Measurements from ENCODE around the gene LRP11.
"Not testable (repeated sequence)": the region's sequence is repeated elsewhere in the genome, so short reads cannot be mapped to it uniquely, and the experiment has no call there.

Gene LRP11

DNA sequence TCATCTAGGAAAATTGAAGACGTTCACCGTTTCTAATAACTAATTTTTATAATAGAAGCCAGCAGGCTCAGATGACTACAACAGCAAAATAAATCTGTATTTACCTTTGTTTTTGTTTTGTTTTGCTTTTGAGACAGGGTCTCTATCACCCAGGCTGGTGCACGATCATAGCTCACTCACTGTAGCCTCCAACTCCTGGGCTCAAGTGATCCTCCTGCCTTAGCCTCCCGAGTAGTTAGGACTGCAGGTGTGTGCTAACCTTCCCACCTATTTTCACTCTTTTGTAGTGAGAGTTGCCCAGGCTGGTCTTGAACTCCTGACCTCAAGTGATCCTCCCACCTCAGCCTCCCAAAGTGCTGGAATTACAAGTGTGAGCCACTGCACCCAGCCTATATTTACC lies 10.1 kb downstream of the LRP11 start:
- H3K4me1 Mint-ChIP-seq (ENCODE audit: low read depth); H3K27ac Mint-ChIP-seq; H3K9me3 Mint-ChIP-seq (ENCODE audit: low read depth); H3K27me3 Mint-ChIP-seq; H3K36me3 Mint-ChIP-seq; H3K4me3 Mint-ChIP-seq: not testable (repeated sequence)

DNA sequence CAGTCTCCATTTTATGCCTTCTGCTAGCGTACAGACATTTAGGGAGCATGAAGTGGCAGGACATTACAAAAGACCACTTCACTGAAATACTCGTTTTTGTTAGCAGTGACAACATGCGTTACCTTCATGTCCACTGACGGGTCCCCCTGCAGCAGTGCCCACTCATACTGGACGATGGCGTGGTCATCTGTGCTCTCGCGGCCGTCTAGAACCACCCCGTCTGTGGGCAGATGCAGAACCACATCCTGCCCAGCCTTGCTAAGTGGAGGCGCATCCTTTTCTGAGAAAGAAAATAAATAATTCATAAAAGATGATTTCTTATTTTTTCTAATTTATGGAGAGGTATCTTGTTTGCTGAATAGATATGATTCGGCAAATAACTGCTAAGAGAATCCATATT lies 11.3 kb downstream of the LRP11 start:
- Mint-ChIP-seq H3K9me3 (ENCODE audit: low read depth) (no peaks in the 10 kb centered on the region), H3K27ac (no peak overlapping the region)

DNA sequence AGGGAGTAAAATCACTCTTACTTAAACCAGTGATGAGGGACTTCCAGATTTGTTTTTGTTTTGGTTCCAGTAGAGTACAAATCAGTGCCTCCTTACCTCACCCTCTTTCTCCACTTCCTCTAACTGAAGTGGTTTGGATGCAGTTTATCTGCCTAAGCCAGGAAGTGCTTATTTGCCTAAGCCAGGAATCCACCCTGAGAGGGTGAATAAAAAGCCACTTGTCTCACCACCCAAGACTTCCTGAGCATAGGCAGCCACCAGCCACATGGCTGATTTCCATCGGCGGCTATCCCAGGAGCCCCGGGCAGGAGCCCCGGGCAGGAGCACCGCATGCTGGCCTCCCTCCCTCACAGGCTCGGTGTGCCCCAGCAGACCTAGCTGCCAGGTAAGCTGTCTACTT lies 12.0 kb downstream of the LRP11 start:
- H3K27me3 Mint-ChIP-seq = peaks cover 3% of the 10 kb centered on the region
- no peak overlapping the region for H3K27ac Mint-ChIP-seq
- no peaks in the 10 kb centered on the region for H3K9me3 Mint-ChIP-seq (ENCODE audit: low read depth)
- H3K36me3 Mint-ChIP-seq = no peaks in the 10 kb centered on the region
- no peak overlapping the region for H3K4me3 Mint-ChIP-seq
- peaks cover 10% of the 10 kb centered on the region for H3K4me1 Mint-ChIP-seq (ENCODE audit: low read depth)

More for the DNA sequence above, 11.3 kb downstream of the LRP11 start:
- no peaks in the 10 kb centered on the region for H3K36me3 Mint-ChIP-seq
- peaks cover 3% of the 10 kb centered on the region for H3K27me3 Mint-ChIP-seq
- peaks cover 10% of the 10 kb centered on the region for H3K4me1 Mint-ChIP-seq (ENCODE audit: low read depth)
- H3K4me3 Mint-ChIP-seq = no peak overlapping the region

DNA sequence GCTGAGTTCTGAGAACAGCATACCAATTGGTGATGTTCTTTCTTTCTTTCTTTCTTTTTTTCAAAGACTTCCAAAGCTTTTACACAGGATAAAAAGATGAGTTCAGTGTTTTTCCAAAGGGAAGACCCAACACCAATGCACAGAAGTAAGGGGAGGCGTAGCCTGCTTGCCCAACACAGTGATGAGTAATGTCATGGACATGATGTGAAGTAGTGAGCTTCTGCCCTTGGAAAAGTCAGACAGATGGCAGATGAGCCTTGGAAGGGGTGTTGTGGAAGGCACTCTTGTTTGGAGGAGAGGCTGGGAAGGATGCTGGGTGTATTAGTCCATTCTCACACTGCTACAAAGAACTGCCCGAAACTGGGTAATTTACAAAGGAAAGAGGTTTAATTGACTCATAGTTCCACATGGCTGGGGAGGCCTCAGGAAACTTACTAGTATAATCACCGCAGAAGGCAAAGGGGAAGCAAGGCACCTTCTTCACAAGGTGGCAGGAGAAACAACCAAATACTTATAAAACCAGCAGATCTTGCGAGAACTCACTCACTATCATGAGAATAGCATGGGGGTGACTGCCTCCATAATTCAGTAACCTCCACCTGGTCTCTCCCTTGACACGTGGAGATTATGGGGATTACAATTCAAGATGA lies 12.6 kb downstream of the LRP11 start:
- peaks cover 10% of the 10 kb centered on the region for H3K4me1 Mint-ChIP-seq (ENCODE audit: low read depth)
- no peaks in the 10 kb centered on the region for H3K36me3 Mint-ChIP-seq
- H3K9me3 Mint-ChIP-seq (ENCODE audit: low read depth) = no peaks in the 10 kb centered on the region
- H3K4me3 Mint-ChIP-seq = no peak overlapping the region
- peaks cover 3% of the 10 kb centered on the region for H3K27me3 Mint-ChIP-seq
- no peak overlapping the region for H3K27ac Mint-ChIP-seq

DNA sequence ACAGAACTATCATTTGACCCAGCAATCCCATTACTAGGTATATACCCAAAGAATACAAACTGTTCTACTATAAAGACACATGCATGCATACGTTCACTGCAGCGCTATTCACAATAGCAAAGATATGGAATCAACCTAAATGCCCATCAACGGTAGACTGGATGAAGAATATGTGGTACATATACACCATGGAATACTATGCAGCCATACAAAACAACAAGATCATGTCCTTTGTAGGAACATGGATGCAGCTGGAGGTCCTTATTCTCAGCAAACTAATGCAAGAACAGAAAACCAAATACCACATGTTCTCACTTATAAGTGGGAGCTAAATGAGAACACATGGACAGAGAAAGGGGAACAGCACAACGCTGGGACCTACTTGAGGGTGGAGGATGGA lies 15.8 kb downstream of the LRP11 start:
- not testable (repeated sequence) for H3K27me3 Mint-ChIP-seq; H3K9me3 Mint-ChIP-seq (ENCODE audit: low read depth); H3K36me3 Mint-ChIP-seq; H3K4me1 Mint-ChIP-seq (ENCODE audit: low read depth); H3K27ac Mint-ChIP-seq; H3K4me3 Mint-ChIP-seq

DNA sequence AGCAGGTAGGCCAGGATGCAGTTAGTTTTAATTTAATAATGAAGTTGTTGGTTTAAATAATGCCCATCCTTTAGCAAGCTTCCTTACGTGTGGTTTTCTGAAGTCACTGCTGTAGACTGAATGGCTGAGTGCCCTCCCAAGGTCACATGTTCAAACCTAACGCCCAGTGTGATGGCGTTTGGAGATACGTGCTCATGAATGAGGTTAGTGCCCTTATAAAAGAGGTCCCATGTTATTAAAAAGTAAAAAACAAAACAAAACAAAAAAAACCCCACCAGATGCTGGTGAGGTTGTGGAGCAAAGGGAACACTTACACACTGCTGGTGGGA lies 16.3 kb downstream of the LRP11 start:
- no peak overlapping the region for H3K4me3 Mint-ChIP-seq
- H3K27ac Mint-ChIP-seq = no peak overlapping the region
- no peaks in the 10 kb centered on the region for H3K9me3 Mint-ChIP-seq (ENCODE audit: low read depth)
- peaks cover 10% of the 10 kb centered on the region for H3K4me1 Mint-ChIP-seq (ENCODE audit: low read depth)
- peaks cover 1% of the 10 kb centered on the region for H3K27me3 Mint-ChIP-seq
- H3K36me3 Mint-ChIP-seq = no peaks in the 10 kb centered on the region

DNA sequence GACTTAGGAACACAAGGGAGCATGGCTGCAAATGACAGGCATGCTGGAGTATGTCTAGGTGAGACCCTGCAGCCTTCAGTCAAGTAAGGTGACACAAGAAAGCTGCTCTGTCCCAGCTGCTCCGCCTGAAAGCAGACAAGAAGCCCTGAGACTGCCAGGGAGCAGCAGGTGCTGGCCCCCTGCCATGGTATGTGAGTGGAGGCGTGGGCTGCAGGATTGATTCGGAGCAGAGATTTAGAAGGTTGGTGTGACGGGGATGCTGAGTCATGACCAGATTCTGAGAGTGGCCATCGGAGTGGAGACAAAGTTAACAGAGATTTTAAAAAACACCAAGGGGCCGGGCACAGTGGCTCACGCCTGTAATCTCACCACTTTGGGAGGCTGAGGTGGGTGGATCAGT lies 17.8 kb downstream of the LRP11 start:
- Mint-ChIP-seq H3K4me1 (ENCODE audit: low read depth) (peaks cover under 1% of the 10 kb centered on the region), H3K4me3 (no peak overlapping the region), H3K9me3 (ENCODE audit: low read depth) (no peaks in the 10 kb centered on the region), H3K36me3 (peaks cover 5% of the 10 kb centered on the region), H3K27ac (no peak overlapping the region), H3K27me3 (peaks cover 1% of the 10 kb centered on the region)

DNA sequence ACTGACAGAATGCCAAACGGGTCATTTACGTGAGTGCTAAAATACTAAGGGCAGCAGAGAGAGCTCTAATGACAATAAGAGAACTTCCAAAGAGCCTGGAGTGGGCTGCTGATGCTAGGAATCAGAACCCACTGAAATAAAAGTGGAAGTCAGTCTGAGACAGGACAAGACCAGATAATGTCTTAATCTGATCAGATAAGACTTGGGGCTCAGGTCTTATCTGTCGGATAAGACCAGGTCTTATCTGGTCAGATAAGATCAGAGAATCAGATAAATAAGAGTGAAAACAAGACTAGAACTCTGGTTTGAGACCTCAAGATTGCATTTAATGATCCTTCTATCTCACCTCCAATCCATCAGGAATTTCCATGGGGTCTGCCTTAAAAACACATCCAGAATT lies 18.6 kb downstream of the LRP11 start:
- Mint-ChIP-seq H3K27me3 (peaks cover 1% of the 10 kb centered on the region), H3K4me1 (ENCODE audit: low read depth) (no peaks in the 10 kb centered on the region), H3K4me3 (no peak overlapping the region), H3K9me3 (ENCODE audit: low read depth) (no peaks in the 10 kb centered on the region), H3K36me3 (peaks cover 5% of the 10 kb centered on the region), H3K27ac (no peak overlapping the region)

DNA sequence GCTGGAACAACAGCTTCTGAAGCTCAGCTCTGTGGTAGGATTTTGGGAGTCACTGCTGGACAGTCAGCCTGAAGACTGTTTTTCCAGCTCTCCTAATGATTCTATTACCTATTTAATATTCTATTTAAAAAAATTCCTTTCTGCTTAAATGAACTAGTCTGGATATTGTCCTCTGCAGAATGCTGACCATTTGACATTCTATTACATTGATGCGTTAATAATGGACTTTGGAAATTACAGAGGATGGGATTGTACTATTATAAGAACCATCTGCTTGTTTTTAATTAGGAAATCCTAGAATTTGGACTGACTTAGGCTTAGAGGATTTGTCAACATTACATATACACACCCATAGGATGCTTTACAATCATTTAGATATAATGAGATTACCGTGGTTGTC lies 19.7 kb downstream of the LRP11 start:
- Mint-ChIP-seq H3K27ac (no peak overlapping the region), H3K36me3 (peaks cover 5% of the 10 kb centered on the region), H3K4me3 (no peak overlapping the region), H3K9me3 (ENCODE audit: low read depth) (no peaks in the 10 kb centered on the region), H3K4me1 (ENCODE audit: low read depth) (no peaks in the 10 kb centered on the region), H3K27me3 (no peaks in the 10 kb centered on the region)

DNA sequence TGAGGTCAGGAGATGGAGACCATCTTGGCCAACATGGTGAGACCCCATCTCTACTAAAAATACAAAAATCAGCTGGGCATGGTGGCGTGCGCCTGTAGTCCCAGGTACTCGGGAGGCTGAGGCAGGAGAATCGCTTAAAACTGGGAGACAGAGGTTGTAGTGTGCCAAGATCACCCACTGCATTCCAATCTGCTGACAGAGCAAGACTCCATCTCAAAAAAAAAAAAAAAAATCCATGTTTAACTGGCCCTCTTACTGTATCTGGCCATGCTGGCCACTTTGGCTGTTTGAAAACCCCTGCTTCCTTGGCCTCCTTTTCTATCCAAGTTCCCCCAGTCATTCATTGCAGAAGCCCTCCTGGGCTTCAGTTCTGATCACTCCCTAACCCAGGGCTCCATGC lies 20.1 kb downstream of the LRP11 start:
- not testable (repeated sequence) for H3K27me3 Mint-ChIP-seq, H3K4me3 Mint-ChIP-seq

DNA sequence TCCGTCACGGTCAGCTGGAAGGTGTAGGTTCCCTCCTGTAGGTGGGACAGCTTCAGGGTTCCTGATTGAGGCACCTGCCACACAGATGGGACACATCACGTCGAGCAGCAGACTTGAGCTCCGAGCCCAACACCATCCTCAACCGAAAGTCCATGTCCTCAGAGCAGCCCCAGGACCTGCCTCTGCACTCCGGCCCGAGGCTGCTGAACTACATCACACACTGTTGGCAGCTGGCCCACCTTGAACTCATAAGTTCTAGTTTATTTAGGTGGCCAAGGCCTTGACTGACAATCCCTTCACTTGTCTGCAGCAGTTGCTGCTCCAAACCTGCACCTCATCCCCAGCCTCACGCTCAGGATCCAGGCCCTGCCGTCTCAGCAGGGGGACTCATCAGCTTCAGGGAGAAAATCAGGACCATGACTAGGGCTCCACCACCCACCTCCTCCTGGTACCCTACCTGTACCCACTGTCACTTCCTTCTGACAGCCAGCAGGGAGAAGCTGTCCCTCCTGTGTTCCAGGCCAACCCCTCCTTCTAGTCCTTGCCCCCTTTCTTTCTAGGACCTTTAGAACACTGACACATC lies 21.0 kb downstream of the LRP11 start:
- Mint-ChIP-seq H3K27me3 (no peaks in the 10 kb centered on the region), H3K4me3 (no peak overlapping the region), H3K36me3 (peaks cover 5% of the 10 kb centered on the region), H3K4me1 (ENCODE audit: low read depth) (no peaks in the 10 kb centered on the region), H3K27ac (no peak overlapping the region), H3K9me3 (ENCODE audit: low read depth) (no peaks in the 10 kb centered on the region)

More for the DNA sequence above, 20.1 kb downstream of the LRP11 start:
- H3K9me3 Mint-ChIP-seq (ENCODE audit: low read depth); H3K4me1 Mint-ChIP-seq (ENCODE audit: low read depth); H3K36me3 Mint-ChIP-seq; H3K27ac Mint-ChIP-seq: not testable (repeated sequence)

DNA sequence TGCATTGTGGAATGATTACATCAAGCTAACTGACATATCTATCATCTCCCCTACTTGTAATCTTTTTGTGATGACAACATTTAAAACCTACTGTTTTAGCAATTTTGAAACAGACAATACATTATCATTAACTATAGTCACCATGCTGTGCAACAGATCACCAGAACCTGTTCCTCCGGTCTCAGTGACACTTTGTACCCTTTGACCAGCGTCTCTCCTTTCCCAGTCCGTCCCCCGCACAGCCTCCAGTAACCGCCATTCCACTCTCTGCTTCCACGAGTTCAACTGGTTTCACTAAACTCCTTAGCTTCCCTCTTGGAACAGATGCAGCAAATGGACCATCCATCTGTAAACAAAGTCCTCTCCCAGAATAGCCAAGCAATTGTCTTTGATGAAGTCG lies 21.8 kb downstream of the LRP11 start:
- no peak overlapping the region for H3K4me3 Mint-ChIP-seq
- H3K4me1 Mint-ChIP-seq (ENCODE audit: low read depth) = no peaks in the 10 kb centered on the region
- H3K27ac Mint-ChIP-seq = no peak overlapping the region
- peaks cover 5% of the 10 kb centered on the region for H3K36me3 Mint-ChIP-seq
- no peaks in the 10 kb centered on the region for H3K9me3 Mint-ChIP-seq (ENCODE audit: low read depth)
- H3K27me3 Mint-ChIP-seq = no peaks in the 10 kb centered on the region

DNA sequence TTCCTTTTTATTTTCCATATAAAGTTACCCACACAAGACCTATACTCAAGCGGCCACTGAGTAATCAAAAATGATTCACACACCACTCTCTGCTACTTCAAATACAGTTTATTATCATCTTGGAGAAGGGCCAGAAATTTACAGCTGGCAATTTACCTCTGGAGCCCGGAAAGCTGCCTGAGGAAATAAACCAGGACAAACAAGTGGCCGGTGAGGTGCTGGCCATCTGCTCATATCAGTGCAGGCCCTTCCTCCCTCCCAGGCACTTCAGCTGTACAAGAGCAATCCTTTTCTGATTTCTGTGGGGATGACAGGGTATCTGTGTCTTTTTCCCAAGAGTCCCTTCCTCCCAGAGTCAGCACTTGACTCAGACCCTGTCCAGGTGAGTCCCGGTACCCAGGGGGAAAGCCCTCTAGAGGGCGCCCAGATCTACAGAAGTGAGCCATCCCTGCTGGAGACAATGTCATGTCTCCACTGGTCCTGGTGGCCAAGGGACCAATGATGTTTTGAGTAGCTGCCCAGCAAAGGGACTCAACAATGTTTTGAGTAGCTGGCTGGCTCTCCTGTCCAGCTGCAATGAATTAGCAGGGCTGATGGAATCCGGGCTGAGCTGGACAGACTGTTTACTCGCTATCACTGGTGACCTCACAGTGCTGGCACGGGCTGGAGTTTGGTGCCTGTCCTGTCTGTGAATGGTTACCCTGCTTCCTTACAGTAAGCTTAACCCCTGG lies 23.6 kb downstream of the LRP11 start:
- H3K36me3 Mint-ChIP-seq = peaks cover 5% of the 10 kb centered on the region
- no peaks in the 10 kb centered on the region for H3K27me3 Mint-ChIP-seq
- no peak overlapping the region for H3K4me3 Mint-ChIP-seq
- H3K27ac Mint-ChIP-seq = no peak overlapping the region
- H3K9me3 Mint-ChIP-seq (ENCODE audit: low read depth) = no peaks in the 10 kb centered on the region
- H3K4me1 Mint-ChIP-seq (ENCODE audit: low read depth) = no peaks in the 10 kb centered on the region

DNA sequence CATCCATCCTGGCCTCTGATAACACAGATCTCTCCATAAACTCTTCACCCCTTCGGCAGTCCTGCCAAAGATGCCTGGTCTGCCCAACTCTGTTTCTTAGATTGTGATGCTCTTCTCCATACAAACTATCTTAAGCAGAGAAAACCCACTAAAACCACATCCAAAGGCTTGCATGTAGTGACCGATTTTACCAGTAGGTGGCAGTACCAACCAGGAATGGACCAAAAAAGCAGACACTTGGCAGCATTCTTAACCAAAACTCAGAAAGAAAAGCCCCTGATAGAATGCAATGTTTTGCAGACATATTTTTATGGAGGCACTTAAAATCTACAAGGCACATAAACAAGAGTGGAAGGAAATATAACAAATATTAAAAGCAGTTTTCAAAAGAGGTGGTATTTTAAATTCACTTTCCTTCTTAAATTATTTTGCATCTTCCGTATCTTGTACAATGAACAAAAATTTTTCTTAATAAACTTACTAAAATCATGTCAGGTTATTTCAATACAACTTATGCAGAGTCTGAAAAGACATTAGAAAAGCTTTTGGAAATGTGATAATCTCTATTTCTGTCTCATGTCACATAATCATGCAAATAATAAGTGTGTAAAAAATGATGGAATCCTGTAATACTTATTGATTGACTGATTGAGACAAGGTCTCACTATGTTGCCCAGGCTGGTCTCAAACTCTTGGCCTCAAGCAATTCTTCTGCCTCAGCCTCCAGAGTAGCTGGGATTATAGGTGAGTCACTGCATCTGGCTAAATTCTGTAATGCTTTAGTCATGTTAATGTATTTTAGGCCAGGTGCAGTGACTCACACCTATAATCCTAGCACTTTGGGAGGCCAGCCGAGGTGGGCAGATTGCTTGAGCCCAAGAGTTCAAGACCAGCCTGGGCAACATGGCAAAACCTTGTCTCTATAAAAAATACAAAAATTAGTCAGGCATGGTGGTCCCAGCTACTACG lies 29.4 kb downstream of the LRP11 start:
- Mint-ChIP-seq H3K4me3 (no peak overlapping the region), H3K27ac (peak overlapping the region; percentile 50), H3K9me3 (ENCODE audit: low read depth) (no peaks in the 10 kb centered on the region), H3K36me3 (no peaks in the 10 kb centered on the region), H3K4me1 (ENCODE audit: low read depth) (peaks cover 3% of the 10 kb centered on the region), H3K27me3 (peaks cover 2% of the 10 kb centered on the region)

DNA sequence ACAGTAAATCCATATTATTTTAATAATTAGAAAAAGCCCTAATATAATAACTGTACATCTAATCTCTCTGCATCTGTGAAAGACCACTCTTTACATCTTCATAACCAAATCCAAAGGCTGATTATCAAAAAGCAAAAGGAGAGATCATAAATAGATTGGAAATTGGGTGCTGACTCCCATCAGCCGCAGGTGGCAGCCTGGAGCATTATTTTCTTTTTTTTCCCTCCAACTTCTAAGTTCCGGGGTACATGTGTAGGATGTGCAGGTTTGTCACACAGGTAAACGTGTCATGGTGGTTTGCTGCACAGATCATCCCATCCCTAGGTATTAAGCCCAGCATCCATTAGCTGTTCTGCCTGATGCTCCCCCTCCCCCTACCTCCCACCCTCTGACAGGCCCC lies 30.5 kb downstream of the LRP11 start:
- Mint-ChIP-seq H3K4me3 (no peak overlapping the region), H3K27ac (no peak overlapping the region), H3K4me1 (ENCODE audit: low read depth) (peaks cover 3% of the 10 kb centered on the region), H3K9me3 (ENCODE audit: low read depth) (no peaks in the 10 kb centered on the region), H3K36me3 (no peaks in the 10 kb centered on the region), H3K27me3 (peaks cover 2% of the 10 kb centered on the region)

Measured in activated naive CD8-positive, alpha-beta T cell (primary cell).